Brain microvascular endothelial cell (primary cell): ENCODE measurements around the gene EP400.

Source experiments
- DNase-seq: peaks from one replicate; pipeline ENCODE4 v3.0.0-alpha.2; 2020
- H3K27ac ChIP-seq: fragments of 250-450 bp; sonication (Bioruptor Pico); 2 replicates; pipeline ENCODE4 v1.5.1; 2020; ENCODE audit warnings: mild to moderate bottlenecking, moderate library complexity
- H3K27me3 ChIP-seq: fragments of 250-450 bp; sonication (Bioruptor Pico); replicated peaks from 2 replicates; pipeline ENCODE4 v1.5.1; 2020; ENCODE audit warnings: mild to moderate bottlenecking
- H3K36me3 ChIP-seq: fragments of 250-450 bp; sonication (Bioruptor Pico); replicated peaks from 2 replicates; pipeline ENCODE4 v1.5.1; 2020; ENCODE audit warnings: mild to moderate bottlenecking
- H3K4me3 ChIP-seq: 2 replicates; pipeline ENCODE4 v1.5.1; 2011; ENCODE audit warnings: low read depth, mild to moderate bottlenecking, control low read depth, low read length, moderate library complexity
- CTCF ChIP-seq: IDR thresholded peaks from 2 replicates; pipeline ENCODE4 v1.5.1; 2011; ENCODE audit warnings: low read depth, mild to moderate bottlenecking, moderate library complexity, low read length, control low read depth, inconsistent platforms; ENCODE audit errors: missing control alignments
- in situ Hi-C: cut with HindIII; loops from 2 replicates; pipeline ENCODE4 v1.10.0; 2017; ENCODE audit warnings: low sequenced_read_pairs, low pct_ligation_motif_present

Gene EP400

GRCh38 chr12:132019891-132020290 lies 70.1 kb downstream of the EP400 start:
- TF ChIP-seq CTCF: no peak
- no peak for DNase-seq
- Histone ChIP-seq H3K27me3 (no peaks in the 10 kb centered on the region), H3K36me3 (peaks cover 57% of the 10 kb centered on the region), H3K27ac (no peak overlapping the region), H3K4me3 (no peak overlapping the region)
- in situ Hi-C loops: no loop called here

GRCh38 chr12:132020292-132020691 lies 70.5 kb downstream of the EP400 start:
- H3K36me3 ChIP-seq: peaks cover 57% of the 10 kb centered on the region
- in situ Hi-C loops: no loop called here
- no peak for DNase-seq
- no peak overlapping the region for H3K27ac ChIP-seq
- no peaks in the 10 kb centered on the region for H3K27me3 ChIP-seq
- TF ChIP-seq CTCF: no peak
- no peak overlapping the region for H3K4me3 ChIP-seq

GRCh38 chr12:132021031-132021871 lies 71.5 kb downstream of the EP400 start:
- no peaks in the 10 kb centered on the region for H3K27me3 ChIP-seq
- no peak for TF ChIP-seq CTCF
- in situ Hi-C loops: no loop called here
- DNase-seq: no peak
- H3K36me3 ChIP-seq: peaks cover 57% of the 10 kb centered on the region
- H3K27ac ChIP-seq: no peak overlapping the region
- H3K4me3 ChIP-seq: no peak overlapping the region

GRCh38 chr12:132021965-132022364 lies 72.2 kb downstream of the EP400 start:
- no peak overlapping the region for H3K27ac ChIP-seq
- no peak for DNase-seq
- TF ChIP-seq CTCF: no peak
- H3K36me3 ChIP-seq: peaks cover 62% of the 10 kb centered on the region
- no peaks in the 10 kb centered on the region for H3K27me3 ChIP-seq
- H3K4me3 ChIP-seq: no peak overlapping the region
- in situ Hi-C loops: no loop called here

- in situ Hi-C loops: no loop called here
- H3K27ac ChIP-seq: no peak overlapping the region
- H3K36me3 ChIP-seq: peaks cover 62% of the 10 kb centered on the region
- no peaks in the 10 kb centered on the region for H3K27me3 ChIP-seq
- no peak for DNase-seq
- no peak overlapping the region for H3K4me3 ChIP-seq
- TF ChIP-seq CTCF: no peak
Measured at GRCh38 chr12:132023658-132024057, 73.9 kb downstream of the EP400 start.

GRCh38 chr12:132024758-132025157 lies 75.0 kb downstream of the EP400 start:
- Histone ChIP-seq H3K27me3 (no peaks in the 10 kb centered on the region), H3K27ac (no peak overlapping the region), H3K36me3 (peaks cover 63% of the 10 kb centered on the region), H3K4me3 (no peak overlapping the region)
- no peak for DNase-seq
- no peak for TF ChIP-seq CTCF
- in situ Hi-C loops: no loop called here
